Colonic mucosa (tissue), 4 donors: ENCODE data around the gene VPS50. TPM values are rescaled to one million over a fixed set of nuclear protein-coding genes. Genes with fewer than 3 reads are reported as not detected.
"Not testable (repeated sequence)": the region's sequence is repeated elsewhere in the genome, so short reads cannot be mapped to it uniquely, and the experiment has no call there.

ENCODE experiments used
- DNase-seq: peaks from one replicate; pipeline ENCODE4 v3.0.0-alpha.2; 2020
- H3K27ac ChIP-seq: fragments of 200-600 bp; one replicate; pipeline ENCODE4 v1.8.0; 2021
- H3K27me3 ChIP-seq: fragments of 200-600 bp; one replicate; pipeline ENCODE4 v1.8.0; 2021
- H3K36me3 ChIP-seq: fragments of 200-600 bp; one replicate; pipeline ENCODE4 v1.8.0; 2021
- H3K4me1 ChIP-seq: fragments of 200-600 bp; one replicate; pipeline ENCODE4 v1.8.0; 2021; ENCODE audit warnings: mild to moderate bottlenecking
- H3K4me3 ChIP-seq: fragments of 200-600 bp; one replicate; pipeline ENCODE4 v1.8.0; 2021
- H3K9ac ChIP-seq, 2 donors: one replicate each; pipeline ENCODE4 v1.7.0; 2013; ENCODE audit warnings: control low read depth in 2 of 2, low read depth in 2 of 2, low read length in 2 of 2
- H3K9me3 ChIP-seq: fragments of 200-600 bp; one replicate; pipeline ENCODE4 v1.8.0; 2021
- intact Hi-C: fragments of 100-400 bp; cut with DNase I; formaldehyde crosslinking; loops from one replicate; pipeline ENCODE4 v1.14.1; 2022
- total RNA-seq, 2 donors: library from RNA; stranded (reverse); fragmentation: NEBNext Ultra II Directional in 1 of 2; extraction: Animal tissue kit (Norgen Biotek cat#: 25700) in 1 of 2; gene quantifications; one replicate each; pipeline ENCODE4 v1.2.1, GENCODE V29; 2021
- TF ChIP-seq, protein P1 (sequence below): fragments of 200-600 bp; IDR thresholded peaks from one replicate; pipeline ENCODE4 v1.8.0; 2022; ENCODE audit warnings: antibody characterized with exemption, mild to moderate bottlenecking
- donor health status: healthy.
- donor health status: DM: no; HTN: no; CAD: no.
- donor health status: DM: no; HTN: no; CAD: no.

Gene VPS50
- total RNA-seq, 2 donors from 2014 or later, result 27.2 to 29.0 TPM

DNA sequence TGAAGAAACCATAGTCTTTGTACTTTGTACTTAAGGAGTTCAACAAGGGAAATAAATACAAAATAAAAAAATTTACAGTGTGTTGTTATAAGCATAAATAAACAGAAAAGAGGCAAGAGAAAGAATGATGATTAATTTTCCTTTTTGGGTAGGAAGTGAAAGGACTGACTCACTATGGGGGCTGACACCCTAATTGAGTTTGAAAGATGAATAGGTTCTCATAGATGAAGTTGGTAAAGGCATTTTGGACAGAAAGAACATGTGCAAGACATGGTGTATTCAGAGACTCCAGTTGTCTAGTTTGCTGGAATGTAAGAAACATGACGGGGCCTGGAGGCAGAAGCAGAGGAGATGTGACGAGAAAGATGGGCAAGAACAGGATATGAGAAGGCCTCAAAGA is 83.7 kb downstream of the VPS50 start:
- no peak overlapping the region for H3K9ac ChIP-seq
- H3K27ac ChIP-seq, result no peak overlapping the region
- no peak overlapping the region for H3K4me3 ChIP-seq
- no peak for DNase-seq
- intact Hi-C loops, result no loop called here
- TF ChIP-seq, protein P1, sequence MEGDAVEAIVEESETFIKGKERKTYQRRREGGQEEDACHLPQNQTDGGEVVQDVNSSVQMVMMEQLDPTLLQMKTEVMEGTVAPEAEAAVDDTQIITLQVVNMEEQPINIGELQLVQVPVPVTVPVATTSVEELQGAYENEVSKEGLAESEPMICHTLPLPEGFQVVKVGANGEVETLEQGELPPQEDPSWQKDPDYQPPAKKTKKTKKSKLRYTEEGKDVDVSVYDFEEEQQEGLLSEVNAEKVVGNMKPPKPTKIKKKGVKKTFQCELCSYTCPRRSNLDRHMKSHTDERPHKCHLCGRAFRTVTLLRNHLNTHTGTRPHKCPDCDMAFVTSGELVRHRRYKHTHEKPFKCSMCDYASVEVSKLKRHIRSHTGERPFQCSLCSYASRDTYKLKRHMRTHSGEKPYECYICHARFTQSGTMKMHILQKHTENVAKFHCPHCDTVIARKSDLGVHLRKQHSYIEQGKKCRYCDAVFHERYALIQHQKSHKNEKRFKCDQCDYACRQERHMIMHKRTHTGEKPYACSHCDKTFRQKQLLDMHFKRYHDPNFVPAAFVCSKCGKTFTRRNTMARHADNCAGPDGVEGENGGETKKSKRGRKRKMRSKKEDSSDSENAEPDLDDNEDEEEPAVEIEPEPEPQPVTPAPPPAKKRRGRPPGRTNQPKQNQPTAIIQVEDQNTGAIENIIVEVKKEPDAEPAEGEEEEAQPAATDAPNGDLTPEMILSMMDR, result no peak
- no peaks in the 10 kb centered on the region for H3K4me1 ChIP-seq
- H3K27me3 ChIP-seq, result no peaks in the 10 kb centered on the region
- no peaks in the 10 kb centered on the region for H3K36me3 ChIP-seq
- H3K9me3 ChIP-seq, result no peaks in the 10 kb centered on the region

DNA sequence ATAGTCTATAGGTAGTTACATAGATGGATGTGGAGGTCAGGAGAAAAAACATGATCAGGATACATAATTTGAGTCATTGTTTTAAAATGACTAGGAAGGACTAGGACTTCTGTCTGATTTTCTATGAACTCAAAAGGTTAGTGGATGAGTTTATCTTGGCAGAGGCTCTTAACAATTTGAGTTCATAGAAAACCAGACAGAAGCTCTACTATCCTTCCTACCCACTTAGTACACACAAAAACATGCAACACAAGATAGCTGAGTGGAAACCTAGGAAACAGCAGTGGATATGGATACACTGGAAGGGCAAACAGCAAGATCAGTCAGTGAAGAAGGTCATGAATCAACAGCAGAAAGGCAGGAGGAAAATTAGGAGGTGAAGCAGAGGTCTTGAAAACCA is 84.6 kb downstream of the VPS50 start:
- Histone ChIP-seq H3K27ac (no peak overlapping the region), H3K4me3 (no peak overlapping the region), H3K9ac (no peak overlapping the region), H3K36me3 (no peaks in the 10 kb centered on the region), H3K4me1 (no peaks in the 10 kb centered on the region), H3K27me3 (no peaks in the 10 kb centered on the region), H3K9me3 (no peaks in the 10 kb centered on the region)
- TF ChIP-seq, protein P1, result no peak
- DNase-seq, result no peak
- intact Hi-C loops, result no loop called here

DNA sequence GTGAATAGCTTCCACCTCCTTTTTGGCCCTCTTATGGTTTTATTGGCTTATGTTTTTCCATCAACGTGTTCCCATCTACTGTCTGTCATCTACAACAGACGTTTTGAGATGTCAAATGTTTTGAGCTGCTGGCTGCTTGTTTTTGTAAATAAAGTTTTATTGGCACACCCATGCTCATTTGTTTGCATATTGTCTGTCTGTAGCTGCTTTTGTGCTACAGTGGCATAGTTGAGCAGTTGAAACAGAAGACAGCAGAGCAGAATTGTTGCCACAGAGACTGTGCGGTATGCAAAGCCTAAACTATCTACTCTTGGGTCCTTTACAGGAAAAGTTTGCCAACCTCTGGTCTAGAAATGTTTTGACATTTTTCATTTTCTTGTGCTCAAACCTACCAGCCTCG is 88.7 kb downstream of the VPS50 start:
- no peak for DNase-seq
- Histone ChIP-seq H3K36me3 (no peaks in the 10 kb centered on the region), H3K27me3 (no peaks in the 10 kb centered on the region), H3K9ac (no peak overlapping the region), H3K4me3 (no peak overlapping the region), H3K27ac (no peak overlapping the region), H3K9me3 (no peaks in the 10 kb centered on the region), H3K4me1 (no peaks in the 10 kb centered on the region)
- TF ChIP-seq, protein P1, result no peak
- intact Hi-C loops, result no loop called here

DNA sequence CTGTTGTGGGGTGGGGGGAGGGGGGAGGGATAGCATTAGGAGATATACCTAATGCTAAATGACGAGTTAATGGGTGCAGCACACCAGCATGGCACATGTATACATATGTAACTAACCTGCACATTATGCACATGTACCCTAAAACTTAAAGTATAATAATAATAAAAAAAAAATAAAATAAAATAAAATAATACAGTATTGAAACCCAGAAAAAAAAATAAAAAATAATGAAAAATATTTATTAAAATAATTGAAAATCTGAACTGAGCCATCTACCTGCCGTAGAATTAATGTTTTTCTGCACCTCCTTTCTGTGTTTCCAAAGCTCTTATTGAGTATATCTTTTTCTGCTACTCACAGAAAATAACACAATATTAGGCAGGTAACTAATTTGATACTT is 94.1 kb downstream of the VPS50 start:
- H3K4me3 ChIP-seq, H3K27me3 ChIP-seq, H3K4me1 ChIP-seq, H3K9ac ChIP-seq, intact Hi-C loops, H3K36me3 ChIP-seq, DNase-seq, H3K9me3 ChIP-seq, H3K27ac ChIP-seq: not testable (repeated sequence)

- H3K36me3 ChIP-seq, result no peaks in the 10 kb centered on the region
Observed at GRCh38 chr7:93327006-93327633, 95.0 kb downstream of the VPS50 start.

DNA sequence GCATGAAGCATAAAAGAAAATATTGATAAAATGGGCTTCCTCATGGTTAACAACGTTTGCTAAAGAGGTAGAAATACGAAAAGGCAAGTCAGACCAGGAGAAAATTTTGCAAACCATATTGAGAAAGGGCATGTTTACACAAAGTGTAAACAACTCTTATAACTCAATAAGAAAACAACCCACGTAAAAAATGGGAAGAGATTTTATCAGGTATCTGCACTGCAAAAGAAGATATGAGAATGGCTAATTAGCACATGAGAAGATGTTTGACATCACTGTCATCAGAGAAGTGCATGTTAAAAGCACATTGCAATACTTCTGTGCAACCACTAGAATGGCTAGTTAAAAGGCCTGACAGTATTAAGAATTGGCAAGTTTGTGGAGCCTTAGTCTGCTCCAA is 99.5 kb downstream of the VPS50 start:
- Histone ChIP-seq H3K9me3 (no peaks in the 10 kb centered on the region), H3K4me1 (no peaks in the 10 kb centered on the region), H3K36me3 (no peaks in the 10 kb centered on the region), H3K9ac (no peak overlapping the region), H3K27me3 (no peaks in the 10 kb centered on the region), H3K27ac (no peak overlapping the region), H3K4me3 (no peak overlapping the region)
- DNase-seq, result no peak
- intact Hi-C loops, result no loop called here
- TF ChIP-seq, protein P1, result no peak

More at GRCh38 chr7:93327006-93327633, 95.0 kb downstream of the VPS50 start:
- Histone ChIP-seq H3K4me3 (no peak overlapping the region), H3K27ac (no peak overlapping the region), H3K9ac (no peak overlapping the region), H3K27me3 (no peaks in the 10 kb centered on the region), H3K9me3 (no peaks in the 10 kb centered on the region), H3K4me1 (no peaks in the 10 kb centered on the region)
- TF ChIP-seq, protein P1, result no peak
- DNase-seq, result no peak
- intact Hi-C loops, result no loop called here
